Heart left ventricle (tissue), 16 donors: ENCODE results near the gene DDX54. TPM values are rescaled to one million over a fixed set of nuclear protein-coding genes. Genes with fewer than 3 reads are reported as not detected.

Source experiments
- ATAC-seq, 4 donors: fragments of 200-7000 bp; cut with Tn5 transposase; one replicate each; pipeline ENCODE4 v1.9.1; 2020 to 2022; ENCODE audit warnings: moderate library complexity in 4 of 4, mild to moderate bottlenecking in 3 of 4, moderate number of reproducible peaks in 1 of 4
- DNase-seq, 5 donors: peaks; one replicate each; pipeline ENCODE4 v3.0.0-alpha.2; 2020
- H3K27ac ChIP-seq, 12 donors: fragments of 200-600 bp; sonication (generic) in 4 of 12; one replicate each; pipeline versions ENCODE4 v1.5.0 to v1.8.0; 2016 to 2022; ENCODE audit warnings: mild to moderate bottlenecking in 2 of 12
- H3K27me3 ChIP-seq, 9 donors: fragments of 200-600 bp; sonication (generic) in 2 of 9; one replicate each; pipeline versions ENCODE4 v1.5.1 to v1.8.0; 2016 to 2022; ENCODE audit warnings: mild to moderate bottlenecking in 3 of 9
- H3K36me3 ChIP-seq, 9 donors: fragments of 200-600 bp; sonication (generic) in 2 of 9; one replicate each; pipeline versions ENCODE4 v1.5.0 to v1.8.0; 2018 to 2022; ENCODE audit warnings: mild to moderate bottlenecking in 2 of 9
- H3K4me1 ChIP-seq, 12 donors: fragments of 200-600 bp; sonication (generic) in 4 of 12; one replicate each; pipeline versions ENCODE4 v1.5.0 to v1.8.0; 2016 to 2022; ENCODE audit warnings: mild to moderate bottlenecking in 3 of 12
- H3K4me3 ChIP-seq, 12 donors: fragments of 200-600 bp; sonication (generic) in 4 of 12; one replicate each; pipeline versions ENCODE4 v1.5.0 to v1.8.0; 2017 to 2022; ENCODE audit warnings: mild to moderate bottlenecking in 9 of 12, moderate library complexity in 4 of 12
- H3K9me3 ChIP-seq, 12 donors: fragments of 200-600 bp; sonication (generic) in 4 of 12; one replicate each; pipeline versions ENCODE4 v1.5.0 to v1.8.0; 2016 to 2022; ENCODE audit warnings: mild to moderate bottlenecking in 1 of 12
- CTCF ChIP-seq, 12 donors: fragments of 200-600 bp; sonication (generic) in 4 of 12; IDR thresholded peaks; one replicate each; pipeline versions ENCODE4 v1.5.0 to v1.8.0; 2018 to 2022; ENCODE audit warnings: antibody characterized with exemption in 12 of 12, mild to moderate bottlenecking in 5 of 12
- POLR2A ChIP-seq, 2 donors: fragments of 450-650 bp; IDR thresholded peaks; one replicate each; pipeline ENCODE4 v1.6.1; 2017; ENCODE audit warnings: antibody characterized with exemption in 2 of 2, mild to moderate bottlenecking in 2 of 2, moderate library complexity in 2 of 2
- WGBS, 4 donors: extraction: QIAGEN DNeasy Blood & Tissue Kit in 2 of 4; methylation state at CpG; one replicate each; pipeline versions ENCODE4 v1.1.5 to v1.1.7; 2013 to 2018; 5-methylcytosine and 5-hydroxymethylcytosine counted together
- intact Hi-C, 10 donors: fragments of 100-400 bp; cut with DNase I; formaldehyde crosslinking; loops; one replicate each; pipeline versions ENCODE4 v1.11.1 to v1.14.2; 2022
- polyA plus RNA-seq, 2 donors: library from polyadenylated mRNA; stranded (reverse); fragments of 200-250 nt; gene quantifications; one replicate each; pipeline ENCODE4 v1.2.3, GENCODE V29; 2013
- total RNA-seq, 9 donors: library from RNA; depleted of rRNA in 2 of 9; stranded (reverse); fragments of >200 nt in 2 of 9; fragmentation: NEBNext Ultra II Directional in 3 of 9; extraction: Animal tissue kit (Norgen Biotek cat#: 25700) in 3 of 9; gene quantifications; one replicate each; pipeline versions ENCODE4 v1.1.0 to v1.2.4, GENCODE V29; 2016 to 2023
- donor health status: ischemic (EF 13 %, LVEDD 7.1; RV severe dilation, severe dysfunction).
- donor health status: healthy with polysubstance abuse.
- donor health status: DM: no; HTN: yes; CAD: no.
- donor health status: DM: no; HTN: no; CAD: no.
- donor health status: ischemic (EF 25% LVEDD 6.9; RV normal size, moderate dysfunction).
- donor health status: ischemic (EF 25% LVEDD 5.7; RV mildly dilated, moderate dysfunction).
- donor health status: healthy.
- donor health status: DM: yes; HTN: yes; CAD: no.
- donor health status: ischemic (EF 35%, LVEDD 5.7; RV mildly dilated, moderate dysfunction).
- donor health status: nonischemic (EF 11% LVEDD 7.7; RV severe dilation, severe dysfunction).
- donor health status: DM: yes; HTN: yes; CAD: no.
- donor health status: PGD.
- donor health status: ischemic (EF 29% LVEDD 5.4; RV normal size, mild dysfunction).
- donor health status: nonischemic (EF 23%, LVEDD 6.1; RV moderate dilation, normal function).

DDX54 gene
- total and polyA plus RNA-seq, 11 donors = 23.4 to 60.2 (median 38.2) TPM

- TF ChIP-seq POLR2A (IDR thresholded peaks at IDR 0.05) (no peak), CTCF (IDR thresholded peaks at IDR 0.05) (no peak)
- H3K27me3 ChIP-seq = peaks cover 0 to 44% (median 8%) of the 10 kb centered on the region in 9 donors
- no peaks in the 10 kb centered on the region for H3K4me1 ChIP-seq
- H3K27ac ChIP-seq = no peak overlapping the region
- intact Hi-C loops = no loop called here
- ATAC-seq (no peak), DNase-seq (no peak)
- no peak overlapping the region for H3K4me3 ChIP-seq
- no peaks in the 10 kb centered on the region for H3K36me3 ChIP-seq
- WGBS, 4 donors = 44 to 60% (median 56%) methylated on average over 24 to 39 of the region's 39 CpGs
- H3K9me3 ChIP-seq = no peaks in the 10 kb centered on the region
Observed at GRCh38 chr12:113112043-113112899, 73.0 kb downstream of the DDX54 start.

DNA sequence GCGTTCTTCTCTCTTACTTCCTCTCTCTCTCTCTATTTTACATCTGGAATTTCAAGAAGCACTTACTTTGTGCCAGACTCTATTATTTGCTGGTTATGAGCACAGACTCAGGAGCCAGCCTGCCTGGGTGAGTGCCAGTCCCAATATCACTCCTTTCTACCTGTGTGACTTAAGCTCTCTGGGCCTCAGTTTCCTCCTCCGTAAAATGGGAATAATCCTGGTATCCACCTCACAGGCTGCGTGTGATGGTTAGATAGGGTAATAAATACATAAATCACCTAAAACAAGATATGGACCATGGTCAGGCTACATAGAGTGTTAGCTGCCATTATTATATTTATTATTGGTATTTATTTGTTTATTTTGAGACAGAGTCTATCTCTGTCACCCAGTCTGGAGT, 74.0 kb downstream of the DDX54 start:
- WGBS, 4 donors = 82 to 90% (median 85%) methylated on average over 3 of the region's 3 CpGs
- Histone ChIP-seq H3K4me1 (no peaks in the 10 kb centered on the region), H3K4me3 (no peak overlapping the region), H3K36me3 (no peaks in the 10 kb centered on the region), H3K27ac (no peak overlapping the region), H3K9me3 (no peaks in the 10 kb centered on the region), H3K27me3 (peaks cover 0 to 44% (median 8%) of the 10 kb centered on the region in 9 donors)
- TF ChIP-seq CTCF (IDR thresholded peaks at IDR 0.05) = no peak
- intact Hi-C loops = no loop called here
- no peak for DNase-seq
- ATAC-seq = no peak

- H3K4me3 ChIP-seq = no peak overlapping the region
- intact Hi-C loops = no loop called here
- H3K27me3 ChIP-seq = peaks cover 0 to 43% (median 8%) of the 10 kb centered on the region in 9 donors
- H3K36me3 ChIP-seq = no peaks in the 10 kb centered on the region
- no peaks in the 10 kb centered on the region for H3K4me1 ChIP-seq
- H3K27ac ChIP-seq = no peak overlapping the region
- no peaks in the 10 kb centered on the region for H3K9me3 ChIP-seq
- no peak for ATAC-seq
- WGBS, 4 donors = 38 to 45% (median 42%) methylated on average over 7 of the region's 7 CpGs
- DNase-seq = no peak
- TF ChIP-seq CTCF (IDR thresholded peaks at IDR 0.05) = no peak
- TF ChIP-seq POLR2A (IDR thresholded peaks at IDR 0.05) = no peak
Observed at GRCh38 chr12:113109872-113110599, 75.2 kb downstream of the DDX54 start.

- intact Hi-C loops = no loop called here
- H3K27ac ChIP-seq = no peak overlapping the region
- TF ChIP-seq CTCF (IDR thresholded peaks at IDR 0.05) (no peak), POLR2A (IDR thresholded peaks at IDR 0.05) (no peak)
- no peak for DNase-seq
- peak in 2 of 4 donors; percentile 16 to 52 for ATAC-seq
- H3K9me3 ChIP-seq = no peaks in the 10 kb centered on the region
- WGBS, 4 donors = 60 to 72% (median 65%) methylated on average over 3 to 5 of the region's 5 CpGs
- no peaks in the 10 kb centered on the region for H3K4me1 ChIP-seq
- peaks cover 0 to 37% (median 8%) of the 10 kb centered on the region in 9 donors for H3K27me3 ChIP-seq
- no peak overlapping the region for H3K4me3 ChIP-seq
- H3K36me3 ChIP-seq = no peaks in the 10 kb centered on the region
Observed at GRCh38 chr12:113109360-113109759, 75.9 kb downstream of the DDX54 start.
